IPS-11a (cell line): ENCODE results near the gene TARDBP.
"Not testable (repeated sequence)": the region's sequence is repeated elsewhere in the genome, so short reads cannot be mapped to it uniquely, and the experiment has no call there.

Experiments
- H3K4me3 ChIP-seq: one replicate; pipeline ENCODE4 v1.5.1; 2013; ENCODE audit warnings: low read depth, low read length, control low read depth

The TARDBP gene

DNA sequence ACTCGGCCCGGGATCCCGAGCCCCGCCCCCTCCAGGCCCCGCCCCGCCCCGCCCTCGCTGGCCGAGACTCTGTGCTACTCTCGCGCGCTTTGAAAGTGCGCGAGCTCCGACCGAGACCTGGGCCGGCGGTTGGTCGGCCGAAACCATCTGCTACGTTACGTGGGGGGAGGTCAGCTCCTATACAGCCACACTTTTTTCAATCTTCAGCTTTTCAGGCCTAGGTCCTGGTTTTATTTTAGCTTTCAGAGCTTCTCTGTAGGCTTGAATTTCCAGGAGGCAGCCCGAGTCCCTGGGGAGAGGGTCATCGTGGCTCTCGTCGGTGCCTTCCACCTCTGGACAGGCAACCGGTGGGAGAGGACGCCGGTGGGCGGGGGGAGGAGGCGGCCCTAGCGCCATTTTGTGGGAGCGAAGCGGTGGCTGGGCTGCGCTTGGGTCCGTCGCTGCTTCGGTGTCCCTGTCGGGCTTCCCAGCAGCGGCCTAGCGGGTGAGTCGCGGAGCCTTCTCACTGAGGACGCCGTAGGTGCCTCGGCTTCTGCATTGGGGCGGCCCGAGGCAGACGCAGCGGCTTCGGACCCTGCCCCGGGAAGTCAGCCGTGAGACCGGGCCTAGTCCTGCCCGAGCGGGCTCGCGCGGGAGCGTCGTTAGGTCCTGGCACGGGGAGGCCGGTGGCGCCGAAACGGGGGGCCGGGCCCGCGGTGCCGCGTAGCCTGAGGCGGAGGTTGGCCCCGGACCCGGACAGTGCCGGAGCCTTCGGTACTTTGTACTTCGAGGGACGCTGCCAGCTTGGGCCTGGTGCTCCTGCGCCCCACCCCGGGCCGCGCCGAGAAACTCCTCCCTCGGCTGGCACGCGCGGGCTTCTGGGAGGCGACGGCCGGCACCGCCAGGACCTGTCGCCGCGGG, at the start of gene TARDBP:
TARDBP (plus strand) TSS at position 395 of the 900 bp plus-strand sequence. CDS start 1,074 bp downstream, outside the sequence.
- peak within 1 kb of the TSS; percentile 95 for H3K4me3 ChIP-seq

DNA sequence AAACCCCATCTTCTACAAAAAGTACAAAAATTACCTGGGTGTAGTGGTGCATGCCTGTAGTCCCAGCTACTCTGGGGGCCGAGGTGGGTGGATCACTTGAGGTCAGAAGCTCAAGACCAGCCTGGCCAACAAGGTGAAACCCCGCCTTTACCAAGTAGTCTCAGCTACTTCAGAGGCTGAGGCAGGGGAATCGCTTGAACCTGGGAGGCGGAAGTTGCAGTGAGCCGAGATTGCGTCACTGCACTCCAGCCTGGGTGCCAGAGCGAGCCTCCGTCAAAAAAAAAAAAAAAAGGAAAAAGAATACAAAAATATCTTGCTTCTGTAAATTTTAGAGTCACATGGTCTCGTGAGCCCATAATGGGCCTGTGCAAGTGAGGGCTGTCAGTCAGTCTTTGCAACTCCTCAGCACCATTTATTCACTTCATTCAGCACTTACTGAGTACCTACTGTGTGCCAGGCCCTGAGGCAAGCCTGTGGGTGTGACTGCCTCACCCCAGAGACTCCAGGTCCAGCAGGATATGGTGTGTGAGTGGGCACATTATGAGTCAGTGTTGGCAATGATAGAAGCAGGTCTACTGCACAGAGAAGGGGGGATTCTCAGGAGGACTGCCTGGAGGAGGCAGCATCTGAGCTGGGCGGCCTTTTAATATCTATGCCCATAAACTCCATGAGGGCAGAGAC, 46.8 kb upstream of the TARDBP start:
- no peak overlapping the region for H3K4me3 ChIP-seq

DNA sequence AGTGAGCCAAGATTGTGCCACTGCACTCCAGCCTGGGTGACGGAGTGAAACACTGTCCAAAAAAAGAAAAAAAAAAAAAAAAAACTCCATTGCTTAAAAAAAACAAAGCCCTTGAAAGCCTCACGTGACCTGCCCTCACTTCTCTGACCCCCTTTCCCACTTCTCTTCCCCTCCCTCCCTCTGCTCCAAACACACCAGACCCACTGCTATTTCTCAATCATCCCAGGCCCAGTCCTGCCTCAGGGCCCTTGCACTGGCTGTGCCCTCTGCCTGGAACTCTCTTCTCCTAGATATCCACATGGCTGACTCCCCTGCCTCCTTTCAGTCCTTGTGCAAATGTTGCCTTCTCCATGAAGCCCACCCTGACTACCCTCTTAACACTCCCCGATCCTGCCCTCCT, 45.4 kb upstream of the TARDBP start:
- H3K4me3 ChIP-seq: no peak overlapping the region

DNA sequence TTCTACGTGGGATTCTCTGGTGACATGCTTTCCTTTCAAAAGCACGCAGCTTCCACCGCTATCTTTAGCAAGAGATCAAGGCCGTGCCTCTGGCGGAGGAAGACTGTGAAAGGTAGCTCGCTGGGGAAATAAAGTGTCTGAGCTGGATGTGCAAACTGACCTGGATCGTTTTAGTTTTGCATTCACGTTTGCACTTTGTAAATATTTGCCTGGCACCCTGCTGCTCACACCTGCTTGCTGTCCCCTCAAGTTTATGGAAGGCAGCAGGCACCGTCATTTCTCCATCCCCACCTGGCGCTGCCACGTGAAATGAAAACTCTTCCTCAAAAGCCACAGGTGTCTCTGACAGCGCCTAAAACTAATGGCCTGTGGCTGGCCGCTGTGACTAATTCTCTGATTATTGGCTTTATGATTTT, 44.0 kb upstream of the TARDBP start:
- no peak overlapping the region for H3K4me3 ChIP-seq

DNA sequence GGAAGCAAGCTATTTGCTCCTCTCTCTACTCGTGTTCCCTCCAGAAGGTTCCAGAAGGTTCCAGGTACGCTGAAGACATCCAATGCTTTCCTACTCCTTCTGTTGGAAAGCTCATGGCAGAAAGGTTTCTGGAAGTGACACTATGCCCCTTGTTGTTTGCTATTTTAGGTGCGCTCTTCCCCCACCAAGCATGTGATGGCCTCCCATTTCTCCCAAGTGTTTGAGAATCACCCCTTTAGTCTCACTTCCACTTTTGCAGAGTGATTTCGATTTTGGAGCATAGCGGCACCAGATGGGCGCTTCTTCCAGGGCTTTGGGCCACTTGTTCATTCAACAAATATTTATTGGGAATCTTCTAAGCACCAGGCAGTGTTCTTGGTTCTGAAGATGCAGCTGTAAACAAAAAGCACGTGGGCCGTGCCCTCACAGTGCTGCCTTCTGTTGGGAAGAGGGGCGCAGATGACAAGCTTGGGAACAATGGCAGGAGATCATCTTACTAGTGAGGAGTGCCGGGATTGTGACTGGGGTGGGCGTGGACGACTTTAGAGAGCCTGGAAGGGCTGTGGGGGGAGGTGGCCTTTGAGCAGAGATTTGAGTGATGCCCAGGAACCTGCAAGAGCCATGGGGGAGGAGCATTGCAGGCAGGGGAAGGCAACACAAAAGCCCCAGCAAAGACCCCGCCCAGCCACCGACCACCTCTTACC, 43.0 kb upstream of the TARDBP start:
- no peak overlapping the region for H3K4me3 ChIP-seq

DNA sequence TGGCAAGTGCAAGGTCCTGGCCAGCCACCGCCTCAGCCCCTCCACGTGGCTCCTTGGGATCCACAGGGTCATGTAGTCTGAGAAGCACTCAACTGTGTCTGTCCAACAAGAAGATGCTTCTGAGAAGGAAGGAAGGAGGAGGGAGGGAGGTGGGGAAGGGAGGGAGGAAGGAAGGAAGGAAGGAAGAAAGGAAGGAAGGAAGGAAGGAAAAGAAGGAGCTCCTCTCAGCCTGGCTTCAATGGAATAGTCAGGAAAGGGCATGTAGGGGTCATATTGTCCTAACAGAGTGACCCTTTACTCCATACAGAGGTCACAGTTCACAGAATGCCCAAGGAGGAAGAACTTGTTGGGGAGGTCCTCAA, 42.5 kb upstream of the TARDBP start:
- no peak overlapping the region for H3K4me3 ChIP-seq

DNA sequence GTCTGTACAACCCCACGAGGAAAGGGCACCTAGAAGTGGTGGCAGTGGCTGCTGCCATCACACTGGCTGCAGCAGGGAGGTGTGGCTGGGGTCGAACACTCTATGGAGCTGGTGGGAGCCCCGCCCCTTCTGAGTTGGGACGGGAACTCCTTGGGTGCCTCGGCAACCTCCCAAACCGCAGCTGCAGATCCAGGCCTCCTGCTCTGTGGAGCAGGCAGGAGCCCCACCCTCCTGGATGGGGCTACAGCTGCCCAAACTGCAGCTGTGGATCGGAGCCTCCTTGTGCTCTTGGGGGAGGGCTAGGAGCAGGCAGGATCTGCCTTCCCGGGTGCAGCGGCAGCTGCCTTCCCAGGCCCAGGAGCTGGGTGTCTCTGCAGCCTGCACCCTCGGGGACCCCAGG, 38.9 kb upstream of the TARDBP start:
- no peak overlapping the region for H3K4me3 ChIP-seq

DNA sequence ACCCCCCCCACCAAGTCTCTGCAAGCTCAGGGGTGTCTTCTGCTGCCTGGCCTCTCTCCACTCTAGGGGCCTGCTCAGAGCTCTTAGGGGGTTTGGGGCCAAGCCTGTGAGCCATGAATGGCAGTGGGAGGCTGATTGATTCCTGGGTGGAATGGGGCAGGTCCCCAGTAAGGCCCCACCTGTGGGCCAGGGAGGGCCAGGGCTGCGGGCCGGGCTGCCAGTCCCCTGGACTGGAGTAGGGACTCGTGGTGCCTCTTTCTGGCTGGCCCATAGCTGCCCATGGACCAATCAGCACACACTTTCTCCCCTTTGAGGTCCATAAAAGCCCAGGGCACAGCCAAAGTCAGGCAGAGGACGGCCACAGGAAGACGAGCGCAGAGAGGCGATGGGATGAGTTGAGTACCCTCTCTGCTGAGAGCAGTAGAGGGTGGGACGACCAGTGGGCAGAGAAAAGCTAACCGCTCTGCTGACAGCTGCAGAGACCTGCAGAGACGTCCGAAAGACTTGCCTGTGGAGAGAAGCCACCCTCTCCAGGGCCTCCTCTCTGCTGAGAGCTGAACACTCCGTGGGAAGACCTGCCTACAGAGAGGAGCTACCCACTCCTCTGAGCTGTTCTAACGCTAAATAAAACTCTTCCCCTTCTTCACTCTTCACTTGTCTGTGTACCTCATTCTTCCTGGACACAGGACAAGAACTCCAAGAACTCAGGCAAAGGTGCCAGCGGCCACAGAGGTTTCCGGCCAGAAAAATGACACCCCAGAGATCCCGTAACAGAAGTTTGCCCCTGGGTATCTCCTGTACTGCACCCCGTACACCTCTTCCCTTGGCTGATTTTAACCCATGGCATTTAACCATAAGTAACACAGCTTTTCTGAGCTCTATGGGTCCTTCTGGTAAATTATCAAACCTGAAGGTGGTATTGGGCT, 38.2 kb upstream of the TARDBP start:
- H3K4me3 ChIP-seq: no peak overlapping the region

DNA sequence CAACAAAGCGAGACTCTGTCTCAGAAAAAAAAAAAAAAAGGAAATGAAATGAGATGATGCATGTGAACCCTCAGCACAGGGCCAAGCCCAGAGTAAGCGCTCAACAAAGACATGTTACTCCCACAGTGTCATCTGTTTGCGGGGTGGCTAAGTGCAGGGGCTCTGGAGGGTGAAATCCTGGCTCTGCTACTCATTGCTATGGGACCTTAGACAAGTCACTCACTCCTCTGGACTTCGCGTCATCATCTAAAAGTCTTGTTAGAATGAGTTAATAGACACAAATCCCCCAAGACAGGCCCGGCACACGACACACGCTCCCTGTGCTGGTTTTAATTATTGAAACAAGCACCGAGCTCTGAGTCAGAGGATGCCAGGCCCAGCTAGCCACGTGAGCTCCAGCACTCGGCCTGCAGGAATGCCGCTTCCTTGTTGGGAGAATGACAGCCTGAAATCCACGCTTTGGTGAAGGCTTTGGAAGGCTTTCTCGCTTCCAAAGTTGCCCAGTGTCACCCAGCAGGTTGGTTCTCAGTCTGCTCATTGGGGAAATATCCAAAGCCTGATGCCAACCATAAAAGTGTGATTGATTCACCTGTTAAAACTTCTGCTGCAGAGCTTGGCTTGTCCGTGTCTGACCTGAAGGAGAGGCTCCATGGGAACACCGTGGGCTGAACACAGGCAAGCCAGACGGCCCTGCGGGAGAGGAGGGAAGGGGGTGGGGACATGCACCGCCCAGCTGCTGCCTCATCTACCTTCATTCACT, 36.7 kb upstream of the TARDBP start:
- no peak overlapping the region for H3K4me3 ChIP-seq

DNA sequence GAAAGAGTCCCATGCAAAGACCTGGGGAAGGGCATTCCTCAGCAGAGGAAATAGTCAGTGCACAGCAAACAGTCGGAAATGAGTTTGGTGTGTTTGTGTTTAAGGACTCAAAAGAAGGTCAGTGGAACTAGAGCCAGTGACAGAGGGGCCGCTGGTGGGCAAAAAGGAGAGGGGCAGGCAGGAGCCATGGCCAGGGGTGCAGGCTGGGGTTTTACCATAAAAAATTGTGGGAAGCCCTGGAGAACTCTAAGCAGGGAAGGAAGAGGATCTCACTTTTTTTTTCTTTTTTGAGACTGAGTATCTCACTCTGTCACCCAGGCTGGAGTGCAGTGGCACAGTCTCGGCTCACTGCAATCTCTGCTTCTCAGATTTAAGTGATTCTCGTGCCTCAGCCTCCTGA, 33.7 kb upstream of the TARDBP start:
- H3K4me3 ChIP-seq: no peak overlapping the region

DNA sequence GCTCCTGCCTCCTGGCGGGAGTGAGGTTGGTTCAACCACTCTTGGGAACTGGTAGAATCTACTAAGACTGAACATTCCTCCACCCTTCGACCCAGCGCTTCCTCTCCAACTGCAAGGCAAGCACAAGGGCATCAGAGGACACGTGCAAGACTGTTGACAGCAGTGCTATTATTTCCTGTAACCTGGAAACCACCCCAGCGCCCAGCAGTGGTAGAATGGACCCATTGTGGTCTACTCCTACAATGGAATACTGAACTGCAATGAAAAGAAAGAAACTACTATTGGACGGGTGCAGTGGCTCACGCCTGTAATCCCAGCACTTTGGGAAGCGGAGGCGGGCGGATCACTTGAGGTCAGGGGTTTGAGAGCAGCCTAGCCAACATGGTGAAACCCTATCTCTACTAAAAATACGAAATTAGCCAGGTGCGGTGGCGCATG, 33.0 kb upstream of the TARDBP start:
- no peak overlapping the region for H3K4me3 ChIP-seq

DNA sequence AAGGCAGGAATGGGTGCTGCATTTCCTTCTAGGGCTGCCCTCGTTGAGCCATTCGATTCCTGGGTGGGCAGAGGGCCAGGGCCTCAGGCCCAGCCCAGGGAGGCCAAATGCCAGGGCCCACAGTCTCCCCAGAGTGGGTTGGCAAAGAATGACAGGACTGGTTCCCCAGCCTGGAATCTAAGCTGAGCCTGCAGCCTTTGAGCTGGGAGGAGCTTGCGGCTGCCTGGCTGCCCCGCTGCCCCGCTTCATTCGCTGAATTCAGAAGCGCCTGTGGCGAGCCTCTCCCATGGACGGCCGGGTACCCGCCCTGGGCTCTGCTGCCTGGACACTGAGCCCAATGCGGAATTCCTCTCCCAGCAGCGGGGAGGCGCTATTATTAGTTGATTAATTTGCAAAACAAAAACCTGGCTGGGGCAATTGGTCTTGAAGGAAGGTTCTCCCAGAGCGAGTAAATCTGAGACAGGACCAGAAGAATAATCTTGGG, 32.3 kb upstream of the TARDBP start:
- H3K4me3 ChIP-seq: no peak overlapping the region

DNA sequence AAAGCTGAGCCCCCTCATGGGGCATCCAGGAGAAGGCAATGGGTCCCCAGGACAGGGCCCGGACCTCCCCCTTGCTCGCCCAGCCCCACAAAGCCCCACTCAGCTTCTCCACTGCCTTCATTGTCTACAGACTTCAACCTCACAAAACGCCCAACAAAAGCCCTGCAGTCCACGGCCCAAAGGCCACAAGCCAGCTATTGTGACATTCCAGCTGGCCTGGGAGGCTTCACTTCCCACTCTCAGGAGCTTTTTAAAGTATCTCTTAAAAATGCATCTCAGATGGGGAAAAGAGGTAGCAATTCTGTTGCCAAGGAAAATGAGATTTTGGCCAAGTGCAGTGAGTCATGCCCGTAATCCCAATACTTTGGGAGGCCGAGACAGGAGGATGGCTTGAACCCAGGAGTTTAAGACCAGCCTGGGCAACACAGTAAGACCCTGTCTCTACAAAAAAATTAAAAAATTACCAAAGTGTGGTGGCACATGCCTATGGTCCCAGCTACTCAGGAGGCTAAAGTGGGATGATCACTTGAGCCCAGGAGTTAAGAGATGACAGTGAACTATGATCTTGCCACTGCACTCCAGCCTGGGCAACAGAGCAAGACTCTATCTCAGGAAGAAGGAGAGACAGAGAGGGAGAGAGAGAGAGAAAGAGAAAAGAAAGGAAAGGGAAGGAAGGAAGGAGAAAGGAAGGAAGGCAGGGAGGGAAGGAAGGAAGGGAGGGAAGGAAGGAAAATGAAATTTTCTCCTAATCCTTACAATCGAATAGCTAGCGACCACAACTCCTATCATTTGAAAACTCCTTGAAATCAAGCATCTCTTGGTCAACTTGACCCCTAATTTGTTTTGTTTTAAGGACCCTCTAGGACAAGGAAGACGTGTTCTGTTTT, 31.4 kb upstream of the TARDBP start:
- no peak overlapping the region for H3K4me3 ChIP-seq

DNA sequence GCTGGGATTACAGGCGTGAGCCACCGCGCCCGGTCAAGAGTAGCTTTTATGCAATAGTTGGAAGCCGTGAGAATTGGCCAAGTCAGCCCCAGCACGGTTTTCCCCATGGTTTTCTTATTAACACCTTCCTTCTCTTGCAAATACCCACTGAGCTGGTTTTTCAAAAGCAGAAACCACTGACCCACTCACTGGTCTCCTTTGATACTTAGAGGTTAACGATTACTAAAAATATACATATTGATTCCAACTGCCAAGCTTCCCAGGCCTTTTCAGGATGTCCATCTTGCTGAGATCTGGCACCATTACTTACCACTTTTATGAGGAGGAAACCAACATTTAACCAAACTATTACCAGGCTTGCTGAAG, 25.9 kb upstream of the TARDBP start:
- no peak overlapping the region for H3K4me3 ChIP-seq

DNA sequence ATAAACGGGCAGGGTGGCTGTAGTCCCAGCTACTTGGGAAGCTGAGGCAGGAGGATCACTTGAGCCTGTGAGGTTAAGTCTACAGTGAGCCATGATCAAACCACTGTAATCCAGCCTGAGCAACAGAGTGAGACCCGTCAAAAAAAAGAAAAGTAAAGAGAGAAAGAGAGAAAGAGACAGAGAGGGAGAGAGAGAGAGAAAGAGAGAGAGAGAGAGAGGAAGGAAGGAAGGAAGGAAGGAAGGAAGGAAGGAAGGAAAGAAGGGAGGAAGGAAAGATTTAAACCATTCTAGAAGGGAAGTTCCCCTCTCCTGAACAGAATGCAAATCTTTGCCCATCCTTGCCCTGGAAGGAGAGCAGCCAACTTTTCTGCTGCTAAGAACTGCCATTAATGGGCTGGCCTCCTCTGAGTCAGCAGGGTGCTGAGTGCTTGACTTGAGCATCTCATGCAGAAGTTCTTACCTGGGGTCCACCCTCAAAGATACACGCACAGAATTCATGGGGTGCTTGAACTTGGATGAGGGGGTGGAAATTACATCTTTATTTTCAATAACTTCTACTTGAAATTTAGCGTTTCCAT, 24.5 kb upstream of the TARDBP start:
- H3K4me3 ChIP-seq: no peak overlapping the region

DNA sequence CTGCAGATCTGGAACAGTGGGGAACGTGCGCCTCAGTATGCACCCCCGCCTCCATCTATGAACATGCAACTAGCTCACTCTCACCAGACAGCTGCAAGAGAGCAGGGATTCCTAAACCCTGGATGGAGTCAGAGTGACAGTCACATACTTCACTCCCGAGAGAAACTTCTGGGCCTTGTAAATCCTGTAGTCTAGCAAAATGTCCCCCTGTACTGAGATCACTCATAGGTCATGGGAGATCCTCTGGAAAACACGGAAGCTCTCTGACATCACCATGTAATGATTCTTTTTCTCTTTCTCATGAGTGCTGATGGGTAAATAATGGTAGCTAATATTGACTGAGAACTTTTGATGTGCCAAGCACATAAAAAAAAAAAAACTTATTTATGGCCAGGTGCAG, 23.4 kb upstream of the TARDBP start:
- no peak overlapping the region for H3K4me3 ChIP-seq

DNA sequence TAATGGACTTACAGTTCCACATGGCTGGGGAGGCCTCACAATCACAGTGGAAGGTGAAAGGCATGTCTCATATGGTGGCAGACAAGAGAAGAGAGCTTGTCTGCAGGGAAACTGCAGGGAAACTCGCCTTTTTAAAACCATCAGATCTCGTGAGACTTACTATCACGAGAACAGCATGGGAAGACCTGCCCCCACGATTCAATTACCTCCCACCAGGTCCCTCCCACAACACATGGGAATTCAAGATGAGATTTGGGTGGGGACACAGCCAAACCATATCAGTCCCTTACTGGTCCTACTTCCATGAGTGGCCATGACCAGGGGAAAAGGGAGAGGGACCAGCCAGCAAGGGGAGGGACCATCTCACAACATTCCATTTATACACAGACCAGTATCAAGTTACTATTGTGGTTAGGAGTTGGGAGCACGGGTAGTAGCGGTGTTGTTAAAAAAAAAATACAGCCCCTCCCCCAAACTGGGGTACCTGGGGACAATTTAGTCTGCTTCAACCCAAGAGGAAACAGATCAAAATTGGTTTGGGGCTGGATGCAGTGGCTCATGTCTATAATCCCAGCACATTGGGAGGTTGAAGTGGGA, 22.4 kb upstream of the TARDBP start:
- H3K4me3 ChIP-seq: not testable (repeated sequence)

DNA sequence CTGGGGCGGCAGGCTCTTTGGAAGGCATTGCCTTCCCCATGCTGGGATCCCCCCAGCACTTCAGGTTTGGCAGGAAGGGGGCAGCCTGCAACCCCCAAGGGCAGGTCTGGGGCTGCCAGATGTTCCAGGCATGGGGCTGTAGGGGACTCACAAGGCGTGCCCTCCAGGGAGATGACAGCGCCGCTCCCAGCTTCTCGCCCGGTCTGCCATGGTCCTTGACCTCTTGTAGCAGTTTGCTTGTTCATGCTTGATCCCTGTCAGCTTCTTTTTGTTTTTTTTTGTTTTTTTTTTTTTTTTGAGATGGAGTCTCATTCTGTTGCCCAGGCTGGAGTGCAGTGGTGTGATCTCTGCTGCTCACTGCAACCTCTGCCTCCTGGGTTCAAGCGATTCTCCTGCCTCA, 21.6 kb upstream of the TARDBP start:
- H3K4me3 ChIP-seq: no peak overlapping the region
